ENCODE results near the gene MCOLN3. TPM values are rescaled to one million over a fixed set of nuclear protein-coding genes. Genes with fewer than 3 reads are reported as not detected.

Gene MCOLN3
- total RNA-seq, 1 experiment from 2014 or later = 0.70 TPM

DNA sequence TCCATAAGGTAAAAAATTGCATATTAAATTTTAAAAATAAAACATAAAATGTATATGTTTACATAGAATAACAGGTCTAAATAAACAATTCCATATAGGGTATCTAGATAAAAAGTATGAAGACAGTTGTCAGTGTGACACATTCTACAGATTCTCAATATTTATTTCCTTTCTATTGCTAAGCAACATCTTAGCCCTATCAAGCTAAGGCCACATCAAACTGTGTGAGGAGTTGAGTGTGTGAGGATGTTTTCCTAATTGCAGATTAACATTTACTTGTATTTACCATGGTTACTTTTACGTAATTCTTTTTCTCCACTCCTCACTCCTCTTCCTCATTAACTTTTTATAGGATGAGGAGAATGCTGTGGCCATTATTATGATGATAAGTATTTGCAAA is 41.9 kb upstream of the MCOLN3 start:
- ChIA-PET CTCF (interaction anchor here (0.6 kb wide), 1 partner anchor 61 kb away, joined by 4 read pairs; no protein-coding TSS in a partner anchor), POLR2A (interaction anchor here (1.2 kb wide), 1 partner anchor 19 kb away, joined by 4 read pairs; no protein-coding TSS in a partner anchor)
- Mint-ChIP-seq H3K27me3 (ENCODE audit: insufficient read depth, unreplicated experiment) (no peaks in the 10 kb centered on the region), H3K4me1 (ENCODE audit: insufficient read depth, unreplicated experiment) (peaks cover 11% of the 10 kb centered on the region), H3K27ac (ENCODE audit: low read depth, unreplicated experiment) (no peak overlapping the region), H3K36me3 (ENCODE audit: insufficient read depth, unreplicated experiment) (no peaks in the 10 kb centered on the region), H3K9me3 (ENCODE audit: unreplicated experiment) (no peaks in the 10 kb centered on the region), H3K4me3 (ENCODE audit: unreplicated experiment) (no peak overlapping the region)
- TF ChIP-seq, protein P1, sequence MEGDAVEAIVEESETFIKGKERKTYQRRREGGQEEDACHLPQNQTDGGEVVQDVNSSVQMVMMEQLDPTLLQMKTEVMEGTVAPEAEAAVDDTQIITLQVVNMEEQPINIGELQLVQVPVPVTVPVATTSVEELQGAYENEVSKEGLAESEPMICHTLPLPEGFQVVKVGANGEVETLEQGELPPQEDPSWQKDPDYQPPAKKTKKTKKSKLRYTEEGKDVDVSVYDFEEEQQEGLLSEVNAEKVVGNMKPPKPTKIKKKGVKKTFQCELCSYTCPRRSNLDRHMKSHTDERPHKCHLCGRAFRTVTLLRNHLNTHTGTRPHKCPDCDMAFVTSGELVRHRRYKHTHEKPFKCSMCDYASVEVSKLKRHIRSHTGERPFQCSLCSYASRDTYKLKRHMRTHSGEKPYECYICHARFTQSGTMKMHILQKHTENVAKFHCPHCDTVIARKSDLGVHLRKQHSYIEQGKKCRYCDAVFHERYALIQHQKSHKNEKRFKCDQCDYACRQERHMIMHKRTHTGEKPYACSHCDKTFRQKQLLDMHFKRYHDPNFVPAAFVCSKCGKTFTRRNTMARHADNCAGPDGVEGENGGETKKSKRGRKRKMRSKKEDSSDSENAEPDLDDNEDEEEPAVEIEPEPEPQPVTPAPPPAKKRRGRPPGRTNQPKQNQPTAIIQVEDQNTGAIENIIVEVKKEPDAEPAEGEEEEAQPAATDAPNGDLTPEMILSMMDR (IDR thresholded peaks at IDR 0.05; ENCODE audit: unreplicated experiment) = no peak
- DNase-seq (ENCODE audit: unreplicated experiment) = no peak
- no TSS peak for BruUV-seq (replicated peaks)
- intact Hi-C loops (cut with micrococcal nuclease) = no loop called here

DNA sequence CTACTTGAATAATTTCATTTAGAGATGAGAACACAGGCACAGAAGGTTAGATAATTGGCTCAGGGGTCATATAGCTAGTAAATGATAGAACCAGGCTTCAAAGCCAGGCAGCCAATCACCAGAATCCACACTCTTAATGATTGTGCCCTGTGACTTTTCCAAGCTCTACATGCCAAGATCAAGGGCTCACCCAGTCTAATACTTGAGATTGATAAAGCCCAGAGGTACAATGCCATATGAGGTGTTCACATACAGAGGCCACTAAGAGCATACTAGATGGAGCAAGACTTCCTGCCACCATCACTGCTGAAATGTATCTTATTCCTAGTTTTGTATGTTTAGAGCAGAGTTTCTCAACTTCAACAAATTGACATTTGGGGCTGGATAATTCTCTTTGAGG is 40.9 kb upstream of the MCOLN3 start:
- Mint-ChIP-seq H3K4me1 (ENCODE audit: insufficient read depth, unreplicated experiment) (peaks cover 11% of the 10 kb centered on the region), H3K27ac (ENCODE audit: low read depth, unreplicated experiment) (no peak overlapping the region), H3K9me3 (ENCODE audit: unreplicated experiment) (no peaks in the 10 kb centered on the region), H3K36me3 (ENCODE audit: insufficient read depth, unreplicated experiment) (no peaks in the 10 kb centered on the region), H3K27me3 (ENCODE audit: insufficient read depth, unreplicated experiment) (no peaks in the 10 kb centered on the region), H3K4me3 (ENCODE audit: unreplicated experiment) (no peak overlapping the region)
- intact Hi-C loops (cut with micrococcal nuclease) = no loop called here
- no TSS peak for BruUV-seq (replicated peaks)
- no peak for DNase-seq (ENCODE audit: unreplicated experiment)
- TF ChIP-seq, protein P1 (IDR thresholded peaks at IDR 0.05; ENCODE audit: unreplicated experiment) = no peak
- ChIA-PET POLR2A (no interaction called here), CTCF (no interaction called here)

DNA sequence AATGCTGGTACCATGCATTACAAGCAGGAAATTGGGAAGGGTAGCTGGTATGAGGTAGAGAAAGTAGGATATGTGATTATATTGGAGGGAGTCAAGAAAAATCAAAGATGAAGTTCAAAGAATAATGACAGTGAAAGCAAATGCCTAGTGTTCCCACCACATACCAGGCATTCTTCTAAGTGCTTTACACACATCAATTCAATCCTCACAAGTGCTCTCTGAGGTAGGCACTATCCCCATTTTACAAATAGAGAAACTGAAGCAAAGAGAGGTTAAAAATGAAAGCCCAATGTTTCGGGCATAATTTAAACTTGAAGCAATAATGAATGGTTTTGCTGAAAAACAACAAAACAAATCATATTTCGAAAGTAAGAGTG is 40.1 kb upstream of the MCOLN3 start:
- H3K4me3 Mint-ChIP-seq (ENCODE audit: unreplicated experiment) = no peak overlapping the region
- CTCF ChIA-PET = no interaction called here
- TF ChIP-seq, protein P1 (IDR thresholded peaks at IDR 0.05; ENCODE audit: unreplicated experiment) = no peak
- POLR2A ChIA-PET = no interaction called here
- H3K27me3 Mint-ChIP-seq (ENCODE audit: insufficient read depth, unreplicated experiment) = no peaks in the 10 kb centered on the region
- intact Hi-C loops (cut with micrococcal nuclease) = no loop called here
- H3K4me1 Mint-ChIP-seq (ENCODE audit: insufficient read depth, unreplicated experiment) = peaks cover 5% of the 10 kb centered on the region
- no TSS peak for BruUV-seq (replicated peaks)
- H3K36me3 Mint-ChIP-seq (ENCODE audit: insufficient read depth, unreplicated experiment) = no peaks in the 10 kb centered on the region
- DNase-seq (ENCODE audit: unreplicated experiment) = no peak
- no peaks in the 10 kb centered on the region for H3K9me3 Mint-ChIP-seq (ENCODE audit: unreplicated experiment)
- no peak overlapping the region for H3K27ac Mint-ChIP-seq (ENCODE audit: low read depth, unreplicated experiment)

DNA sequence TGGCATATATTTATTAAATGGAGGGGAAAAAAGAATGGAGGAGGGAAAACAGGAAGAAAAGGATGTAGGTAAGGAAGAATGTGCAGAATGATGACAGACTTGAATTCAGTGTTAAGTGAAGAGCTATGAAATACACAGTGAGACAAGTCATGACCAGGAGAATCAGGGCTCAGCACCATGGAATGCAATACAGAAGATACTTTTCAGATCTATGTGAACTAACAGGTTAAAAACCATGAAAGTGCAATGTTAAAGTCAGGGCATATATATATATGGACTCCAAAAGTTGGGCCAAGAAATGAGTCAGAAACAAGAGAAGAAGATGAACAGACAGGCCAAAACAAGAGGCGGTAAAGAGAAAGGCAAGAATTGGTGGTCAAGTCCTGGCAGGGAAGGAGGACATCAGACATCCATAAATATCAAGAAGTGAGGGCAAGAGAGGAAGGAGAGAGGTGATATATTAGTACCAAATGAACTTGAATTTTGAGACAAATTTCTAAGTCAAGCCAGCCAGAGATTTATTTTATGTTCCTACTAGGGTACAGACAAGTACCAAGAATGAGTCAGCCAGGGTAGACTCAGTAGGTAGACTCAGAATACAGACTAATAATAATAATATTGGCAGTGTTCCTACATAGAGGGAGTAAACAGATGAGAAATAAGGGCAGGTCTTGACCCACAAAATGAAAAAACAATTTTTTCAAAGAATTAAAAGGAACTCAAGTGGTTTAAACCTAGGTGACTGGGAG is 39.5 kb upstream of the MCOLN3 start:
- intact Hi-C loops (cut with micrococcal nuclease) = no loop called here
- no peak overlapping the region for H3K27ac Mint-ChIP-seq (ENCODE audit: low read depth, unreplicated experiment)
- peak; percentile 12 for DNase-seq (ENCODE audit: unreplicated experiment)
- H3K4me1 Mint-ChIP-seq (ENCODE audit: insufficient read depth, unreplicated experiment) = peaks cover 5% of the 10 kb centered on the region
- H3K4me3 Mint-ChIP-seq (ENCODE audit: unreplicated experiment) = no peak overlapping the region
- no TSS peak for BruUV-seq (replicated peaks)
- TF ChIP-seq, protein P1 (IDR thresholded peaks at IDR 0.05; ENCODE audit: unreplicated experiment) = no peak
- no peaks in the 10 kb centered on the region for H3K27me3 Mint-ChIP-seq (ENCODE audit: insufficient read depth, unreplicated experiment)
- no peaks in the 10 kb centered on the region for H3K36me3 Mint-ChIP-seq (ENCODE audit: insufficient read depth, unreplicated experiment)
- no peaks in the 10 kb centered on the region for H3K9me3 Mint-ChIP-seq (ENCODE audit: unreplicated experiment)
- ChIA-PET POLR2A (interaction anchor here (0.7 kb wide), 1 partner anchor 868 kb away, joined by 3 read pairs; no protein-coding TSS in a partner anchor), CTCF (interaction anchor here (0.8 kb wide), 1 partner anchor 172 kb away, joined by 3 read pairs; no protein-coding TSS in a partner anchor)

All from MCF 10A (cell line).